Ovary (tissue), 9 donors: ENCODE results near the gene SH3GL2. TPM values are rescaled to one million over a fixed set of nuclear protein-coding genes. Genes with fewer than 3 reads are reported as not detected.

Experiments
- DNase-seq, 5 donors: peaks; one replicate each; pipeline ENCODE4 v3.0.0-alpha.2; 2019 to 2020
- H3K27ac ChIP-seq, 2 donors: fragments of 200-600 bp; one replicate each; pipeline versions ENCODE4 v1.5.1 to v1.8.0; 2019 to 2022
- H3K27me3 ChIP-seq: fragments of 200-600 bp; one replicate; pipeline ENCODE4 v1.8.0; 2022
- H3K36me3 ChIP-seq: fragments of 200-600 bp; sonication (generic); one replicate; pipeline ENCODE4 v1.5.1; 2019
- H3K4me1 ChIP-seq: one replicate; pipeline ENCODE4 v1.8.1; 2013; ENCODE audit warnings: mild to moderate bottlenecking, moderate library complexity; ENCODE audit not compliant: insufficient read depth
- H3K4me3 ChIP-seq: fragments of 200-600 bp; sonication (generic); one replicate; pipeline ENCODE4 v1.5.1; 2017
- H3K9me3 ChIP-seq, 2 donors: fragments of 200-600 bp in 1 of 2; sonication (generic) in 1 of 2; one replicate each; pipeline versions ENCODE4 v1.5.1 to v1.8.1; 2013 to 2019; ENCODE audit warnings: mild to moderate bottlenecking in 1 of 2, moderate library complexity in 1 of 2
- CTCF ChIP-seq, 3 donors: fragments of 450-650 bp in 2 of 3; fragments of 200-600 bp in 1 of 3; IDR thresholded peaks; one replicate each; pipeline versions ENCODE4 v1.5.1 to v1.8.0; 2016 to 2022; ENCODE audit warnings: antibody characterized with exemption in 3 of 3, mild to moderate bottlenecking in 1 of 3
- EP300 ChIP-seq: sonication (generic); formaldehyde crosslinking; IDR thresholded peaks from one replicate; pipeline ENCODE4 v1.6.1; 2017; ENCODE audit warnings: antibody characterized with exemption
- POLR2A ChIP-seq: fragments of 450-650 bp; IDR thresholded peaks from one replicate; pipeline ENCODE4 v1.6.1; 2017; ENCODE audit warnings: antibody characterized with exemption, mild to moderate bottlenecking, moderate library complexity
- WGBS, 3 donors: extraction: QIAGEN DNeasy Blood & Tissue Kit in 1 of 3; methylation state at CpG; one replicate each; pipeline versions ENCODE4 v1.1.5 to v1.1.7; 2013 to 2017; 5-methylcytosine and 5-hydroxymethylcytosine counted together
- intact Hi-C, 4 donors: fragments of 100-400 bp; cut with DNase I; formaldehyde crosslinking; loops; one replicate each; pipeline versions ENCODE4 v1.11.0 to v1.15.1; 2022 to 2023
- polyA plus RNA-seq, 2 donors: library from polyadenylated mRNA; stranded (reverse); fragments of 200-250 nt in 1 of 2; fragments of 350-450 nt in 1 of 2; fragmentation: Illumina TruSeq in 1 of 2; extraction: RNeasy Lipid Tissue Mini Kit (QIAGEN cat#74804) in 1 of 2; gene quantifications; one replicate each; pipeline ENCODE4 v1.2.3, GENCODE V29; 2013 to 2014
- total RNA-seq, 7 donors: library from RNA; depleted of rRNA in 2 of 7; stranded (reverse); fragments of >200 nt in 2 of 7; fragmentation: NEBNext Ultra II Directional in 3 of 7; extraction: Animal tissue kit (Norgen Biotek cat#: 25700) in 3 of 7; gene quantifications; one replicate each; pipeline versions ENCODE4 v1.1.0 to v1.2.4, GENCODE V29; 2016 to 2023
- donor health status: DM: no; HTN: no; CAD: no; lungs with moderate emphysema.
- donor health status: DM: no; HTN: no; CAD: no.
- donor health status: Bipolar disorder and iron deficiency.
- donor health status: DM: yes; HTN: yes; CAD: no.
- donor health status: DM: no; HTN: no; CAD: no.
- donor health status: DM: yes; HTN: yes; CAD: no.

SH3GL2 gene
- total and polyA plus RNA-seq, 9 donors: 0.25 to 4.9 (median 0.98) TPM; not detected in 1

DNA sequence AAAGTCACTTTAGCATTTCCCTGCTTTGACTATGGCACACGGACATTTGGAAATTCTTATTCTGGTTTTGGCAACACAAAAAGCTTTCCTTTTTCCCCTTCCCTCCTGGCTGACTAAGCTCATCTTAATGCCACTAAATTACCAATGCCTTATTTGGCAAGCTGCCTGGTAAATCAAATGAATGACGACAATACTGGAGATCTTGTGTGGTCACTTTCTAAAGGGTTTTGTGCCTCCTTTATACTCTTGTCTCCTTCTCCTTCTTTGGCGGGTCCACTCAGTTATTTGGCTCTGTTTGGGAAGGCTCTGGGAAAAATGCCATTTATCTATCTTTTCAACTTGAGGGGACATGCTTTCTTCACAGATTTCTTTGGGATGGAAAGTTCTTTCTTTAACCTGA, 34.9 kb downstream of the SH3GL2 start:
- TF ChIP-seq POLR2A: no peak
- no peak for TF ChIP-seq CTCF (IDR thresholded peaks at IDR 0.05)
- no peak for TF ChIP-seq EP300

DNA sequence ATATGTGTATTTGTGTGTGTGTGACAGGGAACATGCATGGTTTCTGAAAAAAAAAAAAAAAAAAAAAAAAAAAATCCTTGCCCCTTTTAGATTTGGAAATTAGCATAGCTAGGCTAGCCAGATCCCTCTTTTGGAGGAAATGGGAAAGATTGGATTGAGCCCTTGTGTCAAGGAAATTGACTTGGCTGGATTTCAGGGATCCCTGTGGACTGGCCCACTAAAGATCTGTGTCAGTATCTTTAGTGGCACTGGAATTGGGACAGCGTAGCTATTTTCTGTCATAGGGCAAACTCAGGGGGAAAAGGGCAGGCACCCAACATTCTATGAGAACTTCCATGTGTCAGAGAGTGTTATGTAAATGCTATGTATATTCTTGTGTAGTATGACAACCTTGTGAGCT, 35.4 kb downstream of the SH3GL2 start:
- H3K4me1 ChIP-seq: no peaks in the 10 kb centered on the region
- no peak overlapping the region for H3K27ac ChIP-seq
- no peak for DNase-seq
- TF ChIP-seq EP300 (no peak), CTCF (IDR thresholded peaks at IDR 0.05) (no peak), POLR2A (no peak)
- H3K4me3 ChIP-seq: no peak overlapping the region
- H3K27me3 ChIP-seq: no peaks in the 10 kb centered on the region
- intact Hi-C loops: no loop called here
- H3K9me3 ChIP-seq: no peaks in the 10 kb centered on the region
- H3K36me3 ChIP-seq: no peaks in the 10 kb centered on the region
- WGBS, 3 donors: 77 to 91% (median 91%) methylated on average over 1 of the region's 1 CpG

More for the DNA sequence above, 34.9 kb downstream of the SH3GL2 start:
- Histone ChIP-seq H3K27me3 (no peaks in the 10 kb centered on the region), H3K36me3 (no peaks in the 10 kb centered on the region), H3K9me3 (no peaks in the 10 kb centered on the region), H3K27ac (no peak overlapping the region), H3K4me1 (no peaks in the 10 kb centered on the region), H3K4me3 (no peak overlapping the region)
- no peak for DNase-seq
- intact Hi-C loops: no loop called here
- WGBS, 3 donors: 34 to 42% (median 40%) methylated on average over 3 of the region's 3 CpGs

GRCh38 chr9:17614903-17615302, 36.0 kb downstream of the SH3GL2 start:
- Histone ChIP-seq H3K9me3 (no peaks in the 10 kb centered on the region), H3K27ac (no peak overlapping the region), H3K27me3 (no peaks in the 10 kb centered on the region), H3K4me3 (no peak overlapping the region), H3K36me3 (no peaks in the 10 kb centered on the region), H3K4me1 (no peaks in the 10 kb centered on the region)
- TF ChIP-seq EP300 (no peak), CTCF (IDR thresholded peaks at IDR 0.05) (no peak), POLR2A (no peak)
- intact Hi-C loops: no loop called here
- 58 to 67% (median 59%) methylated on average over 4 of the region's 4 CpGs for WGBS, 3 donors
- no peak for DNase-seq

DNA sequence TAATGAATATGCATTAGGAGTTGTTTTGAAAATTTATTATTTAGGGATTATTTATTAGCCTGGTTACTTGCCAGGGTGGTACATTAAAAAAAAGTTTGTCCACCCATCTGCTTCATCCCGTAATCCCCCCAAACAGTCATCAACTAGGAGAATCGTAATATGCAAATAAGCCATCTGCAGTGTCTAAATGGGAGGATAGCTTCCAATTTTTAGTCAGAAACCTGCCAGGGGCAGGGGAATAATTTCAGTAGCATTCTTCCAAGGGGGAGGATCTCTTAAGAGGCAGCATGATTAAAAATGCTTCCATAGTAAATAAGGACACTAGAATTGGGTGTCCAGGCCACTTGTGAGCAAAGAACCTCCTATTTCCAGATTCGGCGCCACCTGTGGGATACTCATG, 43.3 kb downstream of the SH3GL2 start:
- H3K4me3 ChIP-seq: no peak overlapping the region
- no peak for TF ChIP-seq POLR2A
- TF ChIP-seq EP300: no peak
- no peak for TF ChIP-seq CTCF (IDR thresholded peaks at IDR 0.05)
- H3K9me3 ChIP-seq: no peaks in the 10 kb centered on the region
- WGBS, 3 donors: 74 to 83% (median 81%) methylated on average over 4 of the region's 4 CpGs
- DNase-seq: no peak
- no peaks in the 10 kb centered on the region for H3K27me3 ChIP-seq
- H3K27ac ChIP-seq: no peak overlapping the region
- no peaks in the 10 kb centered on the region for H3K36me3 ChIP-seq
- intact Hi-C loops: no loop called here
- H3K4me1 ChIP-seq: no peaks in the 10 kb centered on the region

DNA sequence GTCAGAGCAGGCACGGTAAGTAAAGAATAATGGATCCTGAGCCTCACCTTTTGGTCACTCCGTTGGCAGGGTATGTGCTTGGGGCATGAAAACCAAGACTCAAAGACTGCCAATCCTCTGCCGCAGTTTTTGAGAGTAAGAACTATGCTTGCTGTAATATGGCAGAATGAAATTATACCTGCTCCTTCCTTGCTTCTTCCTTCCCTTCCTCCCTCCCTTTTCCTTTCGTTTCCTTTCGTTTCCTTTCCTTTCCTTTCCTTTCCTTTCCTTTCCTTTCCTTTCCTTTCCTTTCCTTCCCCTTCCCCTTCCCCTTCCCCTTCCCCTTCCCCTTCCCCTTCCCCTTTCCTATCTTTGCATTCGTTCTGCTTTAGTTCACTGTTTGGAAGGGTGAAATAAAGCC, 43.9 kb downstream of the SH3GL2 start:
- no peak for DNase-seq
- Histone ChIP-seq H3K36me3 (no peaks in the 10 kb centered on the region), H3K27me3 (no peaks in the 10 kb centered on the region), H3K4me1 (no peaks in the 10 kb centered on the region), H3K27ac (no peak overlapping the region), H3K9me3 (no peaks in the 10 kb centered on the region), H3K4me3 (no peak overlapping the region)
- 68 to 85% (median 82%) methylated on average over 5 to 6 of the region's 6 CpGs for WGBS, 3 donors
- TF ChIP-seq POLR2A (no peak), CTCF (IDR thresholded peaks at IDR 0.05) (no peak), EP300 (no peak)
- intact Hi-C loops: no loop called here
